Putamen (tissue), 1 donor: ENCODE measurements around the gene CLIC1.

Experiments used
- DNase-seq: peaks from one replicate; pipeline ENCODE4 v3.0.0-alpha.2; 2016; ENCODE audit warnings: low spot score

Gene CLIC1

DNA sequence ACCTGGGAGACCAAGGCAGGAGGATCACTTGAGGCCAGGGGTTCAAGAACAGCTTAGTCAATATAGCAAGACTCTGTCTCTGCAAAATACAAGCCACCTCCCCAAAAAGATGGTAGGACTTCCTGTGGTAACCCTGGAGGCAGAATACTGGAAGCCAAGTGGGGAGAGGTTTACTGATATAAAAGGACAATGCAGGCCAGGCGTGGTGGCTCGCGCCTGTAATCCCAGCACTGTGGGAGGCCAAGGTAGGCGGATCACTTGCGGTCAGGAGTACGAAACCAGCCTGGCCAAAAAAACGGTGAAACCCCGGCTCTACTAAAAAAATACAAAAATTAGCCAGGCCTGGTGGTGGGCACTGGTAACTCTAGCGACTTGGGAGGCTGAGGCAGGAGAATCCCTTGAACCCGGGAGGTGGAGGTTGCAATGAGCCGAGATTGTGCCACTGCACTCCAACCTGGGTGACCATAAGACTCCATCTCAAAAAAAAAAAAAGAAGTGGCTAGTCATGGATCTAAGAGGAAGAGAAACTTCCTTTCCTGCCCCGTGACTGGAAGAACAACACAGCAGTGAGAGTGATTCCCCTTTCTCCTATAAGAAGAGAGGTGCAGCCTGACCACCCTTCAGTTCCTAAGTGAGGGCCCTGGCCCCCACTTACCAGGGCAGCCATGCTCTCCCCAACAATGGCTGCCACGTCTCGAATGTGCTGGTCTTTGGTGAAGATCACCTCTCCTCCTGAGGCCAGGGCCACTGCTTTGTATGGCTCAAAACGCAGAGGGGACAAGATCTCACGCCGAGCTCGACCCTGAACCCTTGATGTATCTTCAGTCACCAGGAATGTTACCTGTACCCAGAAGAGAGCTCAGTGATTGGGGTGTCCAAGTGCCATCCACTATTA is 32.3 kb upstream of the CLIC1 start:
- DNase-seq, result no peak

DNA sequence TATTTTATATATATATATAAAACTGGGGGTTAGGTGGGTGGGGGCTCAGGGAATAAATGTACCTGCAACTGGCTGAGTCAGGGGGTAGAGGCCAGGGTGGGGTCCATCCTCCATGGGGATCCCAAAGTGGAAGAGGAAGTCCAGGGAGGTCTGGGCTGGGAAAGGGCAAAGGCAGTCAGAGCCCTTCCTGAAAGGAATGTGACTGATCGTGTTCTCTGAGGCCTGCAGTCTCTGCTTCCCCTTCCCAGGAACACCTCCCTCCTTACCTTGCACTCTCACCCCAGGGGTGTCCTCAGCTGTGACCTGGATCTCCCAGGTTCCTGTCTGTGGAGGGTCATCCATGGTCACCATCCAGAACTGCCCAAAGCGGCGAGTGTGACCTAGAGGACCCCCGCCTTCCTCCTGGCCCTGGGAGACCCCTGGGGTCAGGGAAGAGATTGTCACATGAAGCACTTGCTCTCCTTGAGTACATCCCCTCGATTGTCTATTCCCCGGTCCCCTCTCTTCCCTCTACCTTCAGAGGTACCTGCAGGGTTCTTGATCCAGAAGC is 30.8 kb upstream of the CLIC1 start:
- DNase-seq, result no peak

DNA sequence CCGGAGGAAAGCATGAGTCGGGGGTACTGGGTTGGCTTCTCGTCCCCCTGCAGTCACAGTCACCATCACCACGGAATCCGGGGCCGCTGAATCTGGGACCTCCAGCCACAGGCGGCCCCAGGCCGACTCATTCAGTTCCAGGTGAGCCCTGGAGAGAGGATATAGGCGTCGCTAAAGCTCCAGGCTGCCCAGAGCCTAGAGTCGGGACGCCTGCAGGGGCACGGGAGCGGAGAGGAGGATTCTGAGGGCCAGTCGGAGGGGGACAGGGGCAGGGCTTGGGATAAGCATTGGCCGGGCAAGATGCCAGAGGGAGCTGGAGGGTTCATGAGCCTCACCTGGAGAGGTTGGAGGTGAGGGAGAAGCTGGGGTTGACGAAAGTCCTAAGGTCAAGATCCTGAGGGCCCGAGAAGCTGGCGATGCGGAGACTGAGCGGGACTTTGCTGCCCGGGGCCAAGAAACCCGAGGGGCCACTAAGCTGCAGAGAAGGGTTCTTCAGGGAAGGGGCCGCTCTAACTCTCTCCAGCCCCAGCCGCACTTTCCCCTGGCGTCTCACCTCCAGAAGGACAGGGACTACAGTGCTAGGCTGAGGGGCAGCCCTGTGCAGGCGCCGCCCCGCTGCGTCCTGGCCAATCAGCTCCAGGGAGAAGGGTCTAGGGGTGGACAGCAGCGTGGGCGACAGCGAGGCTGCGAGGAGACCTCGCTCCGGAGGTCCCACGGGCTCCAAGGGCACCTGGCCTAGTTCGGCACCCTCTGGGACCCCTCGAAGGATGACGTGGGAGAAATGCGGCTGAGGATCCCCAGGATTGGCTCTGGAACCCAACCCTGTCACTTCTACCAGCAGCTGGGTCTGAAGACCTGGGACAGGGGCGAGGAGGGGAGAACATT is 29.8 kb upstream of the CLIC1 start:
- no peak for DNase-seq

DNA sequence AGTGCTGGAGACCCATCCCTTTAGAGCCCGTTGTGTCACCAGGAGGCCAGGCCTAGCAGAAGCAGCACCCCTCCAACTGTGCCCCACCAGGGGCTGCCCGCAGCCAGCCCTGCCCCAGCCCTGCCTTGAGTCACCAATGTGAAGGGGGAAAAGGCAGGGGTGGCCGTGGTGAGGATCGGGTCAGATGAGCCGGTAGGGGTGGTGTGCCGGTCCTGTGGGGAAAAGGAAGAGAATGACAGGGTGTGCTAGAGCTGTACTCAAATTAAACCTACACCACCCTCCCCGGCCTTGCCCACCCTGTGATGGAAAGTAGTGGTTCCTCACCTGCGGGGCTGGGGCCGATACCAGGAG is 29.2 kb upstream of the CLIC1 start:
- no peak for DNase-seq

DNA sequence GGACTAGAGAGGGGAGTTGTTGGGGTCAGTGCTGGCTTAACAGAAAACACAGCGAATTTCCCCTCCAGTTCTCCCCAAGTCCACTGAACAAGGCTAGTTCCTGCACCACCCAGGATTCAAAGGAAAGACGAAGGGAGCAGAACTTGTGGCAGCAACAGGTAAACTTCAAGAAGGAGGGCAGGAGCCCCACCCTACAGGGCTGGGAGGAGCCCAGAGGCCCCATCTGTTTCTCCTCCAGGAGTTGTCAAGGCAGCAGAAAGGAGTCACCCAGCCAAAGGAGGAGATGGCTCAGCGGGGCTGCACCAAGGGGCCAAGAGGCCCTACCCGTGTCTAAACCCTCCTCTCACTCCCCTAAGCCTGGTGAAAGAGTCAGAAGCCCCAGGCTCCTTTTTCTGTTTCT is 27.9 kb upstream of the CLIC1 start:
- no peak for DNase-seq

DNA sequence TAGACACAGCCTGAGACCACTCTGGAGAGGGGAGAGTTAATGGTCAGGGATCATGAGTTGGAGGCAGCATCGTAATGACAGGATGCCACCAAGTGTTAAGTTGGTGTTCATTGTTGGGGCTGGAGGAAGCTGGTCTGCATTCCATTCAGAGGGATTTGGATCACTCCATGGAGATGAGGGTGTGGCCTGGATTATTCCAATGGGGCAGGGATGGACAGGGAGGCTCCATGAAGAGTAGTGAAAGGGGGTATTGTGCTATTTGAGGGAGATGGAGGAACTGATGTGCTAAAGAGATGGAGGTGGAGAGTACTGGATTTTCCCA is 27.2 kb upstream of the CLIC1 start:
- no peak for DNase-seq

DNA sequence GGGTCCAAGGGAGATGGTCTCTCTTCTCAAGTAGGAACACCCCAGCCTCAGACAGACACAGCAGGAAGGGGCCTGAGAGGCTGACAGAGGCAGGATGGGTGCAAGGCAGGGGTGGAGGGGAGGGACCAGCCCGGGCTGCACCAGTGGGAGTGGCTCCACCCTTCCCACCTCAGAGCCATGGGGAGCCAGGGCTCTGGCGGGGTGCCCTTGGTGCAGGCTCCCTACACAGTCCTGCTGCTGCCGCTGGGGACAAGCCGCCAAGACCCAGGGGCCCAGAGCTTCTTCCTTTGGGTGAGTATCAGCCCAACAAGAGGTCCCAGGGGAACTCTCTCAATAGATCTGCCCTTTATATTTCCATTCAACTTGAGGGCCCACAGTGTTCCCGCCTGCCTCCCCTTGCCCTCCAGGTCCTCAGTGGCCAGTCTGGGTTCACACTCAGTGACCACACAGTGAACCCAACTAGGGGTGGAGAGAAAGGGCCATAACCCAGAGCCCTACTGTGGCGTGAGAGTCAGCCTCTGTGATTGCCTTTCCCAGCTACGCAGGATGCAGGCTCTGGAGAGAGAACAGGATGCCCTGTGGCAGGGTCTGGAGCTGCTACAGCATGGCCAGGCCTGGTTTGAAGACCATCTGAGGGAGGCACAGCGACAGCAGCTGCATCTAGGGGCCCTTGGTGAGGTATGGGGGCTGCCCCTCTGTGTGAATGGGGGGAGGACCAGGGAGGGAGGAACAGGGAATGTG is 26.7 kb upstream of the CLIC1 start:
- no peak for DNase-seq

DNA sequence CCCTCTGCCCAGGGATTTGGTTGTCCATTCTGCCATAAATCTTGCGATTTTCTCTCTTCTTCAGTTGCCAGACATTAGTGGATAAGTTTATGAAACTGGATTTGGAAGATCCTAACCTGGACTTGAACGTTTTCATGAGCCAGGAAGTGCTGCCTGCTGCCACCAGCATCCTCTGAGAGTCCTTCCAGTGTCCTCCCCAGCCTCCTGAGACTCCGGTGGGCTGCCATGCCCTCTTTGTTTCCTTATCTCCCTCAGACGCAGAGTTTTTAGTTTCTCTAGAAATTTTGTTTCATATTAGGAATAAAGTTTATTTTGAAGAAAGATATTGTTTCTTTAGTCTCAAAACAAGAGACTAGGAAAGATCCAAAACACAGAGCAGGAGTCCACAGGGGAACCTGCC is 26.0 kb upstream of the CLIC1 start, which contains the start of gene SAPCD1:
Gene SAPCD1 (plus strand): TSS at position 301 of the 400 bp plus-strand sequence. CDS start 399 bp downstream, outside the sequence.
- DNase-seq, result no peak

DNA sequence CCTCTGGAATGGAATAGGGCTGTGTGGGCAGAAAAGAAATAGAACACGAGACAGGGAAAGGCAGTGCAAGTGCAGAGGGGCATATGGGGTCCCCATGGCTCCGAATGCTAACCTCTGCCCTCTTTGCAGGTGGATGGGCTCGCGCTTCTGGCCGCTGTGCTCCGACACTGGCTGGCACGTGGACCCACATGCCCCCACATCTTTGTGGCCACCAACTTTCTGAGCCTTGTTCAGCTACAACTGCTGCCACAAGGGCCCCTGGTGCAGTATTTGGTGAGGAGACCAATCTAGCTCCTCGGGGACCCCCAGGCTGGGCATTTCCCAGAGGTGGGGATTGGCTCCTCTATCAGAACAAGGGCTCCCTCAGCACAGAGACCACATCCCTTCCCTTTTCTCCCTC is 25.0 kb upstream of the CLIC1 start:
- DNase-seq, result no peak

DNA sequence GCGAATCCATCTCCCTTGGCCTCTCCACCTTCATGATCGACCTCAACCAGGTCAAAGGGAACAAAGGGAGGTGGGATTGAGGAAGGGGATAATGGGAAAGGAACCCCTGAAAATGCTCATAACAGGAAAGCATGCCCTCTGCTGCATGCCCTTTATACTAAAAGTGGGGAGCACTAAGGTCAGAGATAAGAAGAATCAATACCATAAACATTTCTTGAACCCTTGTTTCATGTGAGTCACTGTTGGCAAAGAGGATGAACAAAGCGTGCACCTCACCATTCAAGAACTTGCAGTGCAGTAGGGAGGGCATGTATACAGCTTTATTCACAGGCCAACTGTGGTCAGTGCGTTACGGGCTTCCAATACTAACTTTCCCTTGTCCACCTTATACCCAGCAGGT is 24.5 kb upstream of the CLIC1 start:
- no peak for DNase-seq

DNA sequence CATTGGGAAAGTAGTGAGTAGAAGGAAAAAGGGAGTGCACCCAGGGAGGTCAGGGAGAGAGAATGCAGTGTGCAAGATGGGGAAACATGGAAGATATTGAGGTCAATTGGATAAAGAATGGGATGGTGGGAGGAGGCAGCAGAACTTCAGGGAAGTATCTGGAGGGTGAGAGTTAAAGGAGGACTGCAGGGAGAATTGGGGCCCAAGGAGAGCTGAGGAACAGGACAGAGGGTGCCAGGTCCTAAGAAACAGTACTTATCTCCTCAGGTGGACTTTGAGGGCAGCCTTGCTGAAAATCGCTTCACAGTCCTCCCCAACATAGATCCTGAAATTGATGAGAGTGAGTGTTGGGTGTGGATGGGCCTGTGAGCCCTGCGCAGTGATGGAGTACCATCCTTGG is 22.0 kb upstream of the CLIC1 start:
- no peak for DNase-seq

DNA sequence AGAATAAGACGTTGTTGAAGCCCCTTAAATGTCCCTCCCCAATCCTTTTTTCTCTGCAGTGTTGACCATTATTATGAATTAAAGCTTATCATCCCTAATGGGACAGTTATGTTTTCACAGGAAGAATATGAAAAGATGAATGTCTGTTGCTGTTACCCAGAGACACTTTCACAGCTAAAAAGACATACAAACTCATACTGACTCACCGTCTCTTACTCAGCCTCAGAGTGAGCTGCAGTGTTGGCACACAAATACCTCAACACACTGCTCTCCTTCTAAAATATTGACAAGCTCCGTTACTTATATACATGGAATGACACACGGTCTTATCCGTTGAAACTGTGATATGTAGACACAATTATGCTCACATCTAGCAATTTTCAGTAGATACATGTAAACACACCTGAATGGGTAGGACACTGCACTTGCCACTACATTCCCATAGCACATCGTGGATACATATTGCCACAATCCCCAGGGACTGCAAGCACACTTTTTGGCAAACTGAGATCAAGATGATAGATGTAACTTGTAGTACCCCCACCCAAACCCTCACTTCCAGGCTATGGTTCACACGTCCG is 16.5 kb upstream of the CLIC1 start:
- no peak for DNase-seq

DNA sequence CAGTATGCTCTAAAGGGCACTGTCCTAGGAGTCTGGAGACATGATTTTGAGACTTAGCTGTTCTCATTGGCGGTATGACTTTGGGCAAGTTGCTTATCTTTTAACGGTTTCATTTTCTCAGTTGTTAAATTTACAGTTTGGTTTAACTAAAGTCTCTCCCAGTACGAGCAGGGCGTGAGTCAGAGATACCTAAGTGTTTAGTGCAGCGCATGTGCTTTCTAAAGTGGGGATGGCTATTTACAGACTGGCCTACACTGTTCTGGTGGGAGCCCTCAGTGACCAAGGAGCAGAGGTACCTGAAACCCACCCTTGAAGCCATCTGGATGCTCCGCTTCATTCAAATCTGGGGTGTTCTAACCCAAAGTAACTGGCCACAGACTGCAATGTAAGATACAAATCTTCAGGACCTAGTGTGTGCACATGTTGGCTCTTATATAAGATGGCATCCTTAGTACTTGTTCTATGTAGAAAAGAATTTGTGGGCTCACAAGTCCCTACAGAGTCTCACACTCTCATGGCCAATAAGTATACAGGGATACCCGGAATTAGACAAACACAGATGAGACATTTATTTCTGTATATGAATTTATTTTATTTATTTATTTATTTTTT is 14.2 kb upstream of the CLIC1 start:
- no peak for DNase-seq

DNA sequence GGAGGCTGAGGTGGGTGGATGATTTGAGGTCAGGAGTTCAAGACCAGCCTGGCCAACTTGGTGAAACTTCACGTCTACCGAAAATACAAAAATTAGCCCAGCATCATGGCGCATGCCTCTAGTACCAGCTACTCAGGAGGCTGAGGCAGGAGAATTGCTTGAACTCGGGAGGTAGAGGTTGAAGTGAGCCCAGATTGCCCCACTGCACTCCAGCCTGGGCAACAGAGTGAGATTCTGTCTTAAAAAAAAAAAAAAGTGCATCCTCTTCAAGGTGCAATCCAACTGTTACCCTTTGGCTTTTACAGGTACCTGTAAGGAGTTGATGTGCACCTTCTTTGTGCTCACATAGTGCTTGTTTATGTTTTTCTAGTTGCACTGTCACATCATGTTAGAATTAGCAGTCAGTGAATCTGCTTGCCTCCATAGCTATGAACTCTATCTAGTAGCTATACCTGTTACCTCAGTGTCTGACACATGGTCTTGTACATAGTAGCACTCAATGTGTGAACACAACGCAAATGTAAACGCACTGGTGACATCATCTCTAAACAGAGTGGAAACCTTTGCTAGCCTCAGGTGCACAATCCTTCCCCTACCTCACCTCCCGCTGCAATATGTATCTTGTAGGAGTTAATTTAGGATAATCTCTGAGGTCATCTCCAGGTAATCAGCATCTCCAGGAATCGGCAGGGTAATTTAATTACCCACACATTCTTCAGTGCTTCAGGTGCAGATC is 13.1 kb upstream of the CLIC1 start:
- no peak for DNase-seq

DNA sequence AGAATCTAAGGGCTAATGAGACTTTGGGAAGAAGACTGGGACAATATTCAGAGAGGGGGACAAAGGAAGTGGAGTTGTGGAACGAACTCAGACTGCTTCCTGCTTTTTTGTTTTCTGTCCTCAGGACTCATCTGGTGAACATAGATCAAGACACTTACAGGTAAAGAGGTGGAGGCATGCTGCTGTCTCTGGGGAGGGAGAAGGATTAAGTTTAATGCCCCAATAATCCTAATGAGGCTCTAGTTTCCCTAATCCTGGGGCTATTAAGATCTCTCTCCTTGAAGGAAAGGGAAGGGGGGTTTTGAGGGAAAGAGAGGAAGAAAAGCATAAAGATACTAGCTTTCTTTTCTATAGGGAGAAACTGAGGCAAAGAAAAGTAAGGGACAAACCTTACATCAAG is 8.1 kb upstream of the CLIC1 start:
- DNase-seq, result no peak

DNA sequence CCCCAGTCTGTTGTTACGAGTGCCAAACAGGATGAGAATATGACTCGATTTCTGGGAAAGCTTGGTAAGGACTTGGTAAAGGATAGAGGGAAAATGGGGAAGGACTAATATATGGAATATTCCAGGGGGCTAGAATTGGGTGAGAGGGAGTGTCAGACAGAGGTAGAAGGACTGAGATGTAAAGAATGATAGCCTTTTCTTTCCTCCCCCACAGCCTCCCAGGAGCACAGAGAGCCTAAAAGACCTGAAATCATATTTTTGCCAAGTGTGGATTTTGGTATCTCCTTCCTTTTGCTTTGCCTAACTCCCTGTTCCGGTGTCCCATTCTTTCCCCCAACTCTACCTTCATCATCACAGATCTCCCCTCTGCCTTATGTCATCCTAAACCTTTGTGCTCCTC is 6.6 kb upstream of the CLIC1 start:
- DNase-seq, result no peak

DNA sequence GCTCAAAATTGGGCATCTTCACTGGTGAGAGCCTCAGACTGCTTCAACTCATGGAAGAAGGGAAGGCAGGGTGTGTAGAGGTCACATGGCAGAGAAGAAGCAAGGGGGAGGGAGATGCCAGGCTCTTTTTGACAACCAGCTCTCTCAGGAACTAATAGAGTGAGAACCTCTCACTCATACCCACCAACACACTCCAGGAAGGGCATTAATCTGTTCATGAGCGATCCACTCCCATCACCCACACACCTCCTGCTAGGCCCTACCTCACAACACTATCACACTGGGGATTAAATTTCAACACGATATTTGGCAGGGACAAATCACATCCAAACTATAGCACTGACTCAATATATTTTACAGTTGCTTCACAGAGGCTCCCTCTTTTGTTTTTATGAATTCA is 5.5 kb upstream of the CLIC1 start:
- no peak for DNase-seq

DNA sequence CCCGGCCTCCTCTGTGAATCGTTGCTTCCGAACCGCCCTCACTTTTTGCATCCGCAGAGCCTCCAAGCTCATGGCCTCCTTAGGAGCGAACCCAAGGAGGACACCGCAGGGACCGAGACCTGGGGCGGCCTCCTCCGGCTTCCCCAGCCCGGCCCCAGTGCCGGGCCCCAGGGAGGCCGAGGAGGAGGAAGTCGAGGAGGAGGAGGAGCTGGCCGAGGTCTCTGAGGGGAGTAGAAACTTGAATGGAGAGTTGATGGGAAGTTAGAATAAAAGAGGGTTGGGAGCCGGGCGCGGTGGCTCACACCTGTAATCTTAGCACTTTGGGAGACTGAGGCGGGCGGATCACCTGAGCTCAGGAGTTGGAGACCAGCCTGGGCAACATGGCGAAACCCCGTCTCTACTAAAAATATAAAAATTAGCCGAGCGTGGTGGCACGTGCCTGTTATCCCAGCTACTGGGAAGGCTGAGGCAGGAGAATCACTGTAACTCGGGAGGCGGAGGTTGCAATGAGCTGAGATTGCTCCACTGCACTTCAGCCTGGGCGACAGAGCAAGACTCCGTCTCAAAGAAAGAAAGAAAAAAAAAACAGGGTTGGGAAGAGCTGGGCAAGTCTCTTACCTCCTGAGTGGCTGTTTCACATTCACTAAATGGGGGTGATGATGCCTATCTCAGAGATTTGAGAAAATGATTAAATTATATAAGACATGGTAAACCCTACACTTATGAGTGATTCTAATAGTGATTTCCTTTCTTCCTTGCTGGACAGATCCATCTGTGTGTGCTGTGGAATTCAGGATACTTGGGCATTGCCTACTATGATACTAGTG is 4.3 kb upstream of the CLIC1 start:
- DNase-seq, result no peak

DNA sequence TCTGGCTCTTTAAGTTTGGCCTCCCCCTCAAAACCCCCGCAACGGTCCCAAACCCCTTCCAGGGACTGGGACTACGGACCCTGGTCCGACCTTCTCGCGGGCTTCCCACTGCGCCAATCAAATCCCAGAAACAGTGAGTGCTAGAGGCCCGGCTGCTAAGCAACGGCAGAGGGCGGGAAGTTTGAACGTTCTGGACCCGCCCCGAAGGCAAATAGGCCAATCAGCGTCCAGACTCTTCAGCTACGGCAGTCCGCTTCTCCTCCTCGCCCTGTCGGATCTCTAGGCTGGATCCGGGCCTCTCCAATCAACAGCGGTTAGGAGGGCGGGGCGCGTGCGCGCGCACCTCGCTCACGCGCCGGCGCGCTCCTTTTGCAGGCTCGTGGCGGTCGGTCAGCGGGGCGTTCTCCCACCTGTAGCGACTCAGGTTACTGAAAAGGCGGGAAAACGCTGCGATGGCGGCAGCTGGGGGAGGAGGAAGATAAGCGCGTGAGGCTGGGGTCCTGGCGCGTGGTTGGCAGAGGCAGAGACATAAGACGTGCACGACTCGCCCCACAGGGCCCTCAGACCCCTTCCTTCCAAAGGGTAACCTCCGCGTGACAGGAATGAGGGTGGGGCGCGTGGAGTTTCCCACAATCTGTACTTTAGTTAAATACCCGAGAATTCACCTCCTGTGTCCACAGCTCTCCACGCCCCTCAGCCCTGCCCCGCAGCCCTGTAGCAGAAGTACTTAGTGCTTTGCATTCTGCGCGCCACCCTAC is 3.5 kb upstream of the CLIC1 start, which contains the start of gene MSH5:
Gene MSH5 (plus strand): TSS at position 367 of the 758 bp plus-strand sequence. CDS start 462 bp downstream, outside the sequence.
- DNase-seq, result peak; percentile 98
